Loucy (cell line): ENCODE data around the gene ADI1.

Experiments used
- H2AFZ ChIP-seq: fragments of 200-600 bp; sonication (generic); 2 replicates; pipeline ENCODE4 v1.6.0; 2016; ENCODE audit warnings: antibody characterized with exemption, mild to moderate bottlenecking, low read length, moderate library complexity
- H3F3A ChIP-seq: fragments of 200-600 bp; 2 replicates; pipeline ENCODE4 v1.6.0; 2016; ENCODE audit warnings: antibody characterized with exemption, low read depth, mild to moderate bottlenecking
- H3K27me3 ChIP-seq: fragments of 200-600 bp; sonication (generic); 2 replicates; pipeline ENCODE4 v1.6.1; 2014; ENCODE audit warnings: low read length, mild to moderate bottlenecking; ENCODE audit not compliant: insufficient read depth, poor library complexity, severe bottlenecking
- H3K36me3 ChIP-seq: fragments of 200-600 bp; sonication (generic); 2 replicates; pipeline ENCODE4 v1.6.1; 2016; ENCODE audit warnings: low read length; ENCODE audit not compliant: insufficient read depth
- H3K4me1 ChIP-seq: fragments of 200-600 bp; sonication (generic); 2 replicates; pipeline ENCODE4 v1.5.1; 2014; ENCODE audit warnings: low read length, mild to moderate bottlenecking; ENCODE audit not compliant: insufficient read depth, poor library complexity, severe bottlenecking
- H3K4me2 ChIP-seq: fragments of 200-600 bp; sonication (generic); 2 replicates; pipeline ENCODE4 v1.6.0; 2014; ENCODE audit warnings: antibody characterized with exemption, low read length, low read depth, mild to moderate bottlenecking; ENCODE audit not compliant: poor library complexity, severe bottlenecking
- H3K4me3 ChIP-seq: fragments of 200-600 bp; sonication (generic); 2 replicates; pipeline ENCODE4 v1.5.1; 2014; ENCODE audit warnings: low read length, mild to moderate bottlenecking, mixed read lengths; ENCODE audit not compliant: poor library complexity, severe bottlenecking
- H3K79me2 ChIP-seq: fragments of 200-600 bp; sonication (generic); 2 replicates; pipeline ENCODE4 v1.6.1; 2014; ENCODE audit warnings: low read length; ENCODE audit not compliant: insufficient read depth
- H3K9ac ChIP-seq: fragments of 200-600 bp; sonication (generic); 2 replicates; pipeline ENCODE4 v1.6.0; 2014; ENCODE audit warnings: mild to moderate bottlenecking, low read depth, low read length, moderate library complexity; ENCODE audit not compliant: poor library complexity, severe bottlenecking
- H3K9me2 ChIP-seq: fragments of 200-600 bp; sonication (generic); replicated peaks from 2 replicates; pipeline ENCODE4 v1.6.1; 2016; ENCODE audit warnings: low read depth, low read length, mixed read lengths
- H3K9me3 ChIP-seq: fragments of 200-600 bp; sonication (generic); 2 replicates; pipeline ENCODE4 v1.6.1; 2014; ENCODE audit warnings: mild to moderate bottlenecking, antibody characterized with exemption, low read length, low read depth; ENCODE audit not compliant: insufficient read depth
- H4K20me1 ChIP-seq: fragments of 200-600 bp; sonication (generic); 2 replicates; pipeline ENCODE4 v1.6.0; 2014; ENCODE audit warnings: antibody characterized with exemption, low read length, mild to moderate bottlenecking; ENCODE audit not compliant: insufficient read depth, poor library complexity, severe bottlenecking
- EZH2phosphoT487 ChIP-seq: fragments of 200-600 bp; IDR thresholded peaks from 2 replicates; pipeline ENCODE4 v1.6.1; 2018; ENCODE audit warnings: antibody characterized with exemption, mild to moderate bottlenecking, moderate library complexity, borderline replicate concordance
- TF ChIP-seq, protein P1 (sequence below): fragments of 200-600 bp; sonication (generic); conservative IDR thresholded peaks from 2 replicates; pipeline ENCODE4 v1.5.1; 2014; ENCODE audit warnings: mild to moderate bottlenecking, antibody characterized with exemption, low read length

Gene ADI1

DNA sequence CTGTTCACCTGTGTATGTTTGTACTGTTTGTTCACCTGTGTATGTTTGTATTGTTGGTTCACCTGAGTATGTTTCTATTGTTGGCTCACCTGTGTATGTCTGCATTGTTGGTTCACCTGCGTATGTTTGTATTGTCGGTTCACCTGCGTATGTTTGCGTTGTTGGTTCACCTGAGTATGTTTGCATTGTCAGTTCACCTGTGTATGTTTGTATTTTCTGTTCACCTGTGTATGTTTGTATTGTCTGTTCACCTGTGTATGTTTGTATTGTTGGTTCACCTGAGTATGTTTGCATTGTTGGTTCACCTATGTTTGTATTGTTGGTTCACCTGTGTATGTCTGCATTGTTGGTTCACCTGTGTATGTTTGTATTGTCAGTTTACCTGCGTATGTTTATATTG, 14.6 kb downstream of the ADI1 start:
- H3K4me2 ChIP-seq, result no peak overlapping the region
- H3K27me3 ChIP-seq, result no peaks in the 10 kb centered on the region
- H2AFZ ChIP-seq, result no peak overlapping the region
- H3K4me3 ChIP-seq, result no peak overlapping the region
- H3F3A ChIP-seq, result no peaks in the 10 kb centered on the region
- no peaks in the 10 kb centered on the region for H3K9me3 ChIP-seq
- H4K20me1 ChIP-seq, result no peaks in the 10 kb centered on the region
- no peaks in the 10 kb centered on the region for H3K9me2 ChIP-seq
- peaks cover 5% of the 10 kb centered on the region; the same call in 1 of the 2 replicates for H3K79me2 ChIP-seq
- TF ChIP-seq, protein P1, sequence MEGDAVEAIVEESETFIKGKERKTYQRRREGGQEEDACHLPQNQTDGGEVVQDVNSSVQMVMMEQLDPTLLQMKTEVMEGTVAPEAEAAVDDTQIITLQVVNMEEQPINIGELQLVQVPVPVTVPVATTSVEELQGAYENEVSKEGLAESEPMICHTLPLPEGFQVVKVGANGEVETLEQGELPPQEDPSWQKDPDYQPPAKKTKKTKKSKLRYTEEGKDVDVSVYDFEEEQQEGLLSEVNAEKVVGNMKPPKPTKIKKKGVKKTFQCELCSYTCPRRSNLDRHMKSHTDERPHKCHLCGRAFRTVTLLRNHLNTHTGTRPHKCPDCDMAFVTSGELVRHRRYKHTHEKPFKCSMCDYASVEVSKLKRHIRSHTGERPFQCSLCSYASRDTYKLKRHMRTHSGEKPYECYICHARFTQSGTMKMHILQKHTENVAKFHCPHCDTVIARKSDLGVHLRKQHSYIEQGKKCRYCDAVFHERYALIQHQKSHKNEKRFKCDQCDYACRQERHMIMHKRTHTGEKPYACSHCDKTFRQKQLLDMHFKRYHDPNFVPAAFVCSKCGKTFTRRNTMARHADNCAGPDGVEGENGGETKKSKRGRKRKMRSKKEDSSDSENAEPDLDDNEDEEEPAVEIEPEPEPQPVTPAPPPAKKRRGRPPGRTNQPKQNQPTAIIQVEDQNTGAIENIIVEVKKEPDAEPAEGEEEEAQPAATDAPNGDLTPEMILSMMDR, result no peak
- no peak for TF ChIP-seq EZH2phosphoT487
- peaks cover 59% of the 10 kb centered on the region; the same call in 1 of the 2 replicates for H3K36me3 ChIP-seq
- no peak overlapping the region for H3K9ac ChIP-seq
- no peaks in the 10 kb centered on the region for H3K4me1 ChIP-seq

DNA sequence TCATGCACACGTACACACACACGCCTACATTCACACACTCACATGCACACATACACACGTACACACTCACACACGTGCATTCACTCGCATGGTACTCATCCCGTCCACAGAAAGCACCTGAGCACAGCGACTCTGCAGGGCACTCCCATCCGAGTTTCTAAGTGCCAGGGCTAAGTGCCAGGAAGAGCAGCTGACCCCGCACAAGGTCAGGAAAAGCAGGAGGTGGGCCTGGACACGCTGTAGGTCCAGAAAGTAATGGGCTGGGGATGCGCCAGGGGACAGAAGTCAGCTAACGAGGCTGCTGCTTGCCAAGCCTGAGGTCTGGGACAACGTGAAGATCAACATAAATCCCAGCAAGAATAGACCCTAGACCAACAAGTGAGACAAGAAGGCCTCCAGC, 15.8 kb downstream of the ADI1 start:
- H3F3A ChIP-seq, result no peaks in the 10 kb centered on the region
- H3K4me3 ChIP-seq, result no peak overlapping the region
- H3K9ac ChIP-seq, result no peak overlapping the region
- no peaks in the 10 kb centered on the region for H3K4me1 ChIP-seq
- no peak overlapping the region for H3K4me2 ChIP-seq
- TF ChIP-seq, protein P1, result no peak
- no peak for TF ChIP-seq EZH2phosphoT487
- peaks cover 66% of the 10 kb centered on the region; the same call in 1 of the 2 replicates for H3K36me3 ChIP-seq
- no peaks in the 10 kb centered on the region for H4K20me1 ChIP-seq
- H3K9me3 ChIP-seq, result no peaks in the 10 kb centered on the region
- no peaks in the 10 kb centered on the region for H3K9me2 ChIP-seq
- H3K27me3 ChIP-seq, result no peaks in the 10 kb centered on the region
- no peak overlapping the region for H2AFZ ChIP-seq
- H3K79me2 ChIP-seq, result peaks cover 5% of the 10 kb centered on the region; the same call in 1 of the 2 replicates

DNA sequence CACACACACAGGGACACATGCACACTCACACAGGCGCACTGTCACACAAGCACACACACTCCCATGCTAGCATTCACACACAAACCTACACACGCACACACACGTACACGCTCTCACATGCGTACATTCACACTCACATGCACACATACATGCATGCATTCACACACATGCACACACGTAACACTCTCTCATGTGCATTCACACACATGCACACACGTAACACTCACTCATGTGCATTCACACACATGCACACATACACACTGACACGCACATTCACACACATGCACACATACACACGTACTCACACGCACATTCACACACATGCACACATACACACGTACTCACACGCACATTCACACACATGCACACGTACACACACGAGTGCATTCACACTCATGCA, 16.3 kb downstream of the ADI1 start:
- Histone ChIP-seq H3K9me3 (no peaks in the 10 kb centered on the region), H3K9ac (no peak overlapping the region), H3K9me2 (no peaks in the 10 kb centered on the region), H3K27me3 (no peaks in the 10 kb centered on the region), H2AFZ (no peak overlapping the region), H3K4me1 (no peaks in the 10 kb centered on the region), H3K4me2 (no peak overlapping the region), H3K4me3 (no peak overlapping the region), H4K20me1 (no peaks in the 10 kb centered on the region), H3K79me2 (peaks cover 5% of the 10 kb centered on the region; the same call in 1 of the 2 replicates), H3F3A (no peaks in the 10 kb centered on the region), H3K36me3 (peaks cover 68% of the 10 kb centered on the region; the same call in 1 of the 2 replicates)
- TF ChIP-seq, protein P1, result no peak
- TF ChIP-seq EZH2phosphoT487, result no peak
